Fibroblast of lung (primary cell): ENCODE data around the gene PPP2R5C. TPM values are rescaled to one million over a fixed set of nuclear protein-coding genes. Genes with fewer than 3 reads are reported as not detected.
"Not testable (repeated sequence)": the region's sequence is repeated elsewhere in the genome, so short reads cannot be mapped to it uniquely, and the experiment has no call there.

Experiments used
- DNase-seq, 2 donors: peaks; one replicate each; pipeline versions ENCODE4 v3.0.0 to v3.0.0-alpha.2; 2010; ENCODE audit warnings: low read depth in 2 of 2
- H2AFZ ChIP-seq: 2 replicates; pipeline ENCODE4 v1.5.1; 2012; ENCODE audit warnings: low read length, control low read depth, inconsistent platforms
- H3K27ac ChIP-seq: 2 replicates; pipeline ENCODE4 v1.5.1; 2011; ENCODE audit warnings: low read length, control low read depth; ENCODE audit not compliant: insufficient read depth
- H3K27me3 ChIP-seq: 2 replicates; pipeline ENCODE4 v1.5.1; 2011; ENCODE audit warnings: mild to moderate bottlenecking, low read length; ENCODE audit not compliant: control insufficient read depth, insufficient read depth
- H3K36me3 ChIP-seq: 2 replicates; pipeline ENCODE4 v1.5.1; 2011; ENCODE audit warnings: low read length; ENCODE audit not compliant: control insufficient read depth, insufficient read depth
- H3K4me1 ChIP-seq: 2 replicates; pipeline ENCODE4 v1.5.1; 2011; ENCODE audit warnings: low read length; ENCODE audit not compliant: control insufficient read depth, insufficient read depth; ENCODE audit errors: extremely low read depth
- H3K4me2 ChIP-seq: 2 replicates; pipeline ENCODE4 v1.5.1; 2011; ENCODE audit warnings: low read length, control low read depth; ENCODE audit not compliant: insufficient read depth; ENCODE audit errors: extremely low read depth
- H3K4me3 ChIP-seq, 4 experiments: fragments of 200-600 bp in 1 of 4; sonication (generic) in 1 of 4; replicated peaks in 1 of 4; 2 replicates each; pipeline ENCODE4 v1.5.1; 2011 to 2016; ENCODE audit warnings: low read length in 4 of 4, low read depth in 3 of 4, mild to moderate bottlenecking in 3 of 4, control low read depth in 2 of 4, inconsistent platforms in 1 of 4, mixed read lengths in 1 of 4; ENCODE audit not compliant: insufficient read depth in 1 of 4; ENCODE audit errors: control extremely low read depth in 1 of 4
- H3K79me2 ChIP-seq: 2 replicates; pipeline ENCODE4 v1.5.1; 2012; ENCODE audit warnings: mild to moderate bottlenecking, low read length, inconsistent platforms; ENCODE audit not compliant: control insufficient read depth, insufficient read depth
- H3K9ac ChIP-seq: 2 replicates; pipeline ENCODE4 v1.5.1; 2011; ENCODE audit warnings: mild to moderate bottlenecking, low read length, control low read depth; ENCODE audit not compliant: insufficient read depth
- H3K9me3 ChIP-seq: 2 replicates; pipeline ENCODE4 v1.5.1; 2012; ENCODE audit warnings: low read depth, low read length; ENCODE audit not compliant: control insufficient read depth, insufficient read depth
- H4K20me1 ChIP-seq: 2 replicates; pipeline ENCODE4 v1.5.1; 2011; ENCODE audit warnings: low read length; ENCODE audit not compliant: control insufficient read depth, insufficient read depth; ENCODE audit errors: extremely low read depth
- EZH2 ChIP-seq: IDR thresholded peaks from 2 replicates; pipeline ENCODE4 v1.5.1; 2012; ENCODE audit warnings: low read length, control low read depth, mild to moderate bottlenecking; ENCODE audit errors: missing control alignments
- polyA plus RNA-seq, 2 donors: library from polyadenylated mRNA; depleted of rRNA in 1 of 2; stranded (reverse) in 1 of 2; unstranded in 1 of 2; fragments of >200 nt; gene quantifications; 2 replicates each; pipeline ENCODE4 v1.2.1, GENCODE V29; 2011 to 2012; ENCODE audit warnings: missing spikeins in 1 of 2
- total RNA-seq: library from RNA; depleted of rRNA; stranded (reverse); fragments of >200 nt; gene quantifications from 2 replicates; pipeline ENCODE4 v1.2.1, GENCODE V29; 2014
- TF ChIP-seq, protein P1 (sequence below), 2 donors: IDR thresholded peaks in 1 of 2; conservative IDR thresholded peaks in 1 of 2; 1 replicate in 1 of 2; 2 replicates in 1 of 2; pipeline ENCODE4 v1.5.1; 2011 to 2012; ENCODE audit warnings: low read length in 2 of 2, control low read depth in 1 of 2, inconsistent platforms in 1 of 2, low read depth in 1 of 2, mild to moderate bottlenecking in 1 of 2

PPP2R5C gene
- total and polyA plus RNA-seq, 2 donors (not counting 1 experiment from before 2014, with no cell fraction given) = 86.0 to 116 TPM

DNA sequence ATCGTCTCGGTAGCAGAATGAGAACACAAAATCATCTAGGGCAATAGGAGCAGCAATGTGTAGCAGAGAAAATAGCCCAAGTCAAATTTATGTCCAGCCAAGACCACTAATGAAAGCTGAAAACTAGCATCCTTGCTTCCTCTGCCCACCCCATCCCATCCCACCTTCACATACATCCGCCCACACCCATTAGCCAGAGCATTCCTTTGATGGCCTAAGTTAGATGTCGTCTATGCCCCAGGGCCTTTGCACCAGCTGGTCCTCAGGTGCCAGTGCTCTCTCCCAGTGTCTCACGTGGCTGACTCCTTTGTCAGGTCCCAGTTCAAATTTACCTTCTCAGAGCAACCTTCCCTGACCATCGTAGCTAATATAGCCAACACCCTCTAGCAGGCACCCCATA, 17.8 kb upstream of the PPP2R5C start:
- Histone ChIP-seq H2AFZ (no peak overlapping the region), H3K27ac (no peak overlapping the region), H3K9me3 (no peaks in the 10 kb centered on the region), H3K79me2 (no peaks in the 10 kb centered on the region), H3K4me2 (no peak overlapping the region), H3K4me3 (no peak overlapping the region), H3K4me1 (no peaks in the 10 kb centered on the region), H4K20me1 (no peaks in the 10 kb centered on the region), H3K36me3 (no peaks in the 10 kb centered on the region), H3K9ac (no peak overlapping the region), H3K27me3 (no peaks in the 10 kb centered on the region)
- no peak for DNase-seq
- TF ChIP-seq, protein P1, sequence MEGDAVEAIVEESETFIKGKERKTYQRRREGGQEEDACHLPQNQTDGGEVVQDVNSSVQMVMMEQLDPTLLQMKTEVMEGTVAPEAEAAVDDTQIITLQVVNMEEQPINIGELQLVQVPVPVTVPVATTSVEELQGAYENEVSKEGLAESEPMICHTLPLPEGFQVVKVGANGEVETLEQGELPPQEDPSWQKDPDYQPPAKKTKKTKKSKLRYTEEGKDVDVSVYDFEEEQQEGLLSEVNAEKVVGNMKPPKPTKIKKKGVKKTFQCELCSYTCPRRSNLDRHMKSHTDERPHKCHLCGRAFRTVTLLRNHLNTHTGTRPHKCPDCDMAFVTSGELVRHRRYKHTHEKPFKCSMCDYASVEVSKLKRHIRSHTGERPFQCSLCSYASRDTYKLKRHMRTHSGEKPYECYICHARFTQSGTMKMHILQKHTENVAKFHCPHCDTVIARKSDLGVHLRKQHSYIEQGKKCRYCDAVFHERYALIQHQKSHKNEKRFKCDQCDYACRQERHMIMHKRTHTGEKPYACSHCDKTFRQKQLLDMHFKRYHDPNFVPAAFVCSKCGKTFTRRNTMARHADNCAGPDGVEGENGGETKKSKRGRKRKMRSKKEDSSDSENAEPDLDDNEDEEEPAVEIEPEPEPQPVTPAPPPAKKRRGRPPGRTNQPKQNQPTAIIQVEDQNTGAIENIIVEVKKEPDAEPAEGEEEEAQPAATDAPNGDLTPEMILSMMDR (conservative IDR thresholded peaks at IDR 0.05 in 1 of 2, IDR thresholded peaks at IDR 0.05 in 1 of 2; ENCODE audit: low read depth in 1 of 2, low read length in 2 of 2) = no peak
- no peak for TF ChIP-seq EZH2

DNA sequence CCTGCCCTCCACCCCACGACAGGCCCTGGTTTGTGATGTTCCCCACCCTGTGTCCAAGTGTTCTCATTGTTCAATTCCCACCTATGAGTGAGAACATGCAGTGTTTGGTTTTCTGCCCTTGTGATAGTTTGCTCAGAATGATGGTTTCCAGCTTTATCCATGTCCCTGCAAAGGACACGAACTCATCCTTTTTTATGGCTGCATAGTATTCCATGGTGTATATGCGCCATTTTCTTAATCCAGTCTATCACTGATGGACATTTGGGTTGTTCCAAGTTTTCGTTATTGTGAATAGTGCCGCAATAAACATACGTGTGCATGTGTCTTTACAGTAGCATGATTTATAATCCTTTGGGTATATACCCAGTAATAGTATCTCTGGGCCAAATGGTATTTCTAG, 17.1 kb upstream of the PPP2R5C start:
- not testable (repeated sequence) for H3K9ac ChIP-seq, H3K4me1 ChIP-seq, H3K4me2 ChIP-seq, H4K20me1 ChIP-seq, H3K27me3 ChIP-seq, H3K79me2 ChIP-seq, DNase-seq, H3K9me3 ChIP-seq, H3K27ac ChIP-seq, H3K36me3 ChIP-seq, H2AFZ ChIP-seq, H3K4me3 ChIP-seq

DNA sequence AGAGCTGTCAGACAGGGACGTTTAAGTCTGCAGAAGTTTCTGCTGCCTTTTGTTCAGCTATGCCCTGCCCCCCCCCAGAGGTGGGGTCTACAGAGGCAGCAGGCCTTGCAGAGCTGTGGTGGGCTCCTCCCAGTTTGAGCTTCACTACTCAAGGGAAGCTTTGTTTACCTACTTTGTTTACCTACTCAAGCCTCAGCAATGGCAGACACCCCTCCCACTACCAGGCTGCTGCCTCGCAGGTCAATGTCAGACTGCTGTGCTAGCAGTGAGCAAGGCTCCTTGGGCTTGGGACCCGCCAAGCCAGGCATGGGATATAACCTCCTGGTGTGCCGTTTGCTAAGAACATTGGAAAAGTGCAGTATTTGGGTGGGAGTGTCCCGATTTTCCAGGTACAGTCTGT, 11.8 kb upstream of the PPP2R5C start:
- not testable (repeated sequence) for H4K20me1 ChIP-seq, H3K9me3 ChIP-seq, H3K27ac ChIP-seq, H3K79me2 ChIP-seq, H2AFZ ChIP-seq, H3K27me3 ChIP-seq, H3K4me1 ChIP-seq, DNase-seq, H3K4me3 ChIP-seq, H3K36me3 ChIP-seq, H3K4me2 ChIP-seq, H3K9ac ChIP-seq

DNA sequence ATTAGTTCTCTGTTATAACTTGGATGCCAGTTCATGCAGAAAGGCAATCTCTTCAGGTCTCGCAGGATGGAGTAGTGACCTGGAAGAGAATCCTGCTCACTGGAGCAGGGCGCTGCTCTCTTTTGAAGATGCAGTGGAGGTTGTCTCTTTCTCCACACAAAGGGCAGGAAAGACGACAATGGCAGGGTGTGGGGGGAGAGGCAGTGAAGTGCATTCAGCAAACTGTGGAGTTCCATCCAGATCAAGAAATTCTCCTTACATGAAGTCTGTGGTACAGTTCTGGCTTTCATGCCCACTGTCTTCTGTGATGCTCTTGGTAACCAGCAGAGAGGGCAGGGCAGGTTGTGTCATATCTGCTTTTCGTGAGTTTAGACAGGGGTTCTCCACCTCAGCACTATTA, 6.6 kb upstream of the PPP2R5C start:
- no peak overlapping the region for H3K4me3 ChIP-seq
- no peak overlapping the region for H3K27ac ChIP-seq
- no peaks in the 10 kb centered on the region for H3K4me1 ChIP-seq
- no peaks in the 10 kb centered on the region for H3K36me3 ChIP-seq
- H3K9ac ChIP-seq = no peak overlapping the region
- H3K4me2 ChIP-seq = no peak overlapping the region
- no peaks in the 10 kb centered on the region for H3K9me3 ChIP-seq
- no peaks in the 10 kb centered on the region for H3K79me2 ChIP-seq
- TF ChIP-seq EZH2 = no peak
- TF ChIP-seq, protein P1 (conservative IDR thresholded peaks at IDR 0.05 in 1 of 2, IDR thresholded peaks at IDR 0.05 in 1 of 2; ENCODE audit: low read depth in 1 of 2, low read length in 2 of 2) = no peak
- H4K20me1 ChIP-seq = no peaks in the 10 kb centered on the region
- no peak overlapping the region for H2AFZ ChIP-seq
- H3K27me3 ChIP-seq = peaks cover 13% of the 10 kb centered on the region
- DNase-seq = no peak
